ENCODE measurements around the gene MXD1.
"Not testable (repeated sequence)": the region's sequence is repeated elsewhere in the genome, so short reads cannot be mapped to it uniquely, and the experiment has no call there.

Gene MXD1, protein sequence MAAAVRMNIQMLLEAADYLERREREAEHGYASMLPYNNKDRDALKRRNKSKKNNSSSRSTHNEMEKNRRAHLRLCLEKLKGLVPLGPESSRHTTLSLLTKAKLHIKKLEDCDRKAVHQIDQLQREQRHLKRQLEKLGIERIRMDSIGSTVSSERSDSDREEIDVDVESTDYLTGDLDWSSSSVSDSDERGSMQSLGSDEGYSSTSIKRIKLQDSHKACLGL
- 16.9 to 37.1 (median 33.8) reads per million in 4 experiments for total RNA-seq

GRCh38 chr2:69914950-69915945, at the start of gene MXD1:
Gene MXD1, plus strand, starts transcription at chr2:69915109. Its CDS starts 222 bp downstream, at chr2:69915331.
- DNase-seq = no peak

DNA sequence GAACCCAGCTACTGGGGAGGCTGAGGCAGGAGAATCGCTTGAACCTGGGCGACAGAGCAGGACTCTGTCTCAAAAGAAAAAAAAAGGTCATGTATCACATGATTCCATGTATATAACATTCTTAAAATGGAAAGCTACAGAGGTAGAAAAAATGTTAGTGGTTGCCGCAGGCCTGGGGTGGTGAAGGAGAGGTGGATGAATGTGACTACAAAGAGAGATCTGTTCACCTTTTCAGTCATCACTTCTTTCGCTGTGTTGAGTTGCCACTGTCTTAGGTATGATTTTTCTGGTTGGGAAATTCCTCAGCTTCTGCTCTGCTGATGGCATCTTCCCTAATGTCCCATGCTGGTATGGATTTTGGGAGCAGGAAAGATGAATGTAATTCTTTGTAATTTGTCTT, 26.5 kb upstream of the MXD1 start:
- no peak for DNase-seq

DNA sequence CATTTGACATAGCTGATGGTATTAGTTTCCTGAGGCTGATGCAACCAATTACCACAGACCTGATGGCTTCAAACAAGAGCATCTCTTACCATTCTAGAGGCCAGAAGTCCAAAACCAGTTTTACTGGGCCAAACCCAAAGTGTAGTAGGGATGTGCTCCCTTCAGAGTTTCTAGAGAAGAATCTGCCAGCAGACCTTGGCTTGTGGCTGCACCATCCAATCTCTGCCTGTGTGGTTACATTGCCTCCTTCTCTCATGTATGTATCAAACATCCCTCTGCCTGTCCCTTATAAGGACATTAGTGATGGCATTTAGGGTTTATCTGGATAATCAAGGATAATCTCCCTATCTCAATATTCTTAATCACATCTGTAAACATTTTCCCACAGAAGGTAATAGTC, 25.6 kb upstream of the MXD1 start:
- DNase-seq = no peak

DNA sequence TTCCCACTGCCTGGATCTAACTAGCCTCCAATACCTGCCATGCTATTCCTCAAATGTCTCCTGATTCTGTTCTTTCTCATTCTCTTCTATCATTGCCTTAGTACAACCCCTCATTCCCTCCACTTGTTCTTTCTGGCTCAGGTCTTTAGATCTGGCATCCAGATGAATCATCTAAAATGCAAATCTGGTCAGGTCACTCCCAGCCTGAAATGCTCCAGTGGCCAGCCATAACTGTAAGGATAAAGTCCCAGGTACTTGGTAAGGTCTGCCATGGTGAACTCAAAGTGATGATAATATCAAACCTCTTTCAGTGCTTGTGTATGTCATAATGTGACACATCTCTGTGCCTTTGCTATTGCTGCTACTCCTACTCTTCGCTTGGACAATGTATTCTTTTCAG, 24.0 kb upstream of the MXD1 start:
- DNase-seq = no peak

- not testable (repeated sequence) for DNase-seq
Observed at GRCh38 chr2:69892838-69893424, 22.0 kb upstream of the MXD1 start.

GRCh38 chr2:69893684-69894551, 21.0 kb upstream of the MXD1 start, which contains the start of gene SNRNP27:
Gene SNRNP27, plus strand, starts transcription at chr2:69893956. Its CDS starts 29 bp downstream, at chr2:69893985.
- peak; percentile 66 for DNase-seq

- DNase-seq = not testable (repeated sequence)
Observed at GRCh38 chr2:69894737-69895136, 20.2 kb upstream of the MXD1 start.

GRCh38 chr2:69902213-69902922, 12.5 kb upstream of the MXD1 start:
- no peak for DNase-seq

GRCh38 chr2:69907216-69907615, 7.7 kb upstream of the MXD1 start:
- no peak for DNase-seq

DNA sequence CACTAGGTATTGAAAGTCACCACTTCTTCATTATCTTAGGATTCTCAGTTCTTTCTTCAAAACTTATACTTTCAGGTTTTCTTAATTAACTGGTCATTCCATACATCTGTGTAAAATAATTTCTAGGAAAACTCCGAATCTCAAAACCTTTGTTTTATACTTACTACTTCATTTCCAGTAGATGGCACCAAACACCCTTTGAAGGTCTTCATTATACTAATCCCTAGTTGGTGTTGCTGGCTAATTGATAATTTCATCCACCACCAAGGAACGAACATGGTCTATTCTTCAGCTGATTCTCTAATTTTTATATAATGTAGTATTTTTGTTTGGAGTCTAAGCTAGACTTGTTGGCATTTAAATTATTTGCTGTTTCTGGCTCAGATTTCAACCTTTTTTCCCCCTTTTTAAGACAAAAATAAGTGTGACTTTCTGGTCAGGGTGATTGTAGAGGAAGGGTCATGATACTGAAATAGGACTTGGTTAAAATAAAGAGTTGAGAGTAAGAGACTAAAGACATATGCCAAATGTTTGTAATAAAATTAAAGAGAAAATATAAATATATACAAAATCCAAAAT, 2.8 kb upstream of the MXD1 start:
- no peak for DNase-seq

DNA sequence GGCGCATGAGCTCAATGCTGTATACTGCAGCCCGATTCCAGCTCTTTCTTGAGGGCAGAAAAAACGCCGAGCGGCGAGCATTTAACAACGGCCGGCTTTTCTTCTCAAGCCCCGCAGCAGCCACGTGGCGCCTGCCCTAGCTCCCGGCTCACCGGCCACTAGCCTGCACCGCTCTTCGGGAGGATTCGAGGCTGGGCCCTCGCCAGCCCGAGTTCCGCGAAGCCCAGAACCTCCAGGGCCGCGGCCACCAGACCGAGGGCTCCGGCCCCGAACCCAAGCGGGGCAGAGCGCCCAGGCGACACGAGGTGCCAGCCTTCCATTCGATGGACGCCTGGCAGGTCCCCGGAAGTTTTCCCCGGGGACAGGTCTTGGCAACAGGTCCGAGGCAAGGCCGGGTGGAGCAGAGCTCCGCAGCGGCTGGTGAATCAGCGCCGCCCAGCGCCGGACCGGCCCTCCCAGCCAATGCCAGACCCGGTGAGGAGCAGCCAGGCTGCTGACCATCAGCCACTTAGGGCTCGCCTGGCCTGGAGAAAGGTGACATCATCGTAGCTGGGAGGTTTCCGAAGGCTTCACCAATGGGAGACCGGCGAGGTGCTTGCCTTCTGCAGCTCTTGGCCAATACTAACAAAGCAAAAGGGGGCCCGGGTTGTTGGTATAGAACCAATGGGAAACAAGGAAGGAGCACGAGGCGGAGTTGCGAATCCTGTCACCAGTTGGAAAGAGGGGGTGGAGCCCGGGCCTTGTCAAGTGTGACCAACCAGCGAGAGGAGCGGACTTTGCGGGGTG, 552 bp upstream of the MXD1 start:
- DNase-seq = peak; percentile 99

- no peak for DNase-seq
Observed at GRCh38 chr2:69916106-69916505, 1.2 kb downstream of the MXD1 start.

DNA sequence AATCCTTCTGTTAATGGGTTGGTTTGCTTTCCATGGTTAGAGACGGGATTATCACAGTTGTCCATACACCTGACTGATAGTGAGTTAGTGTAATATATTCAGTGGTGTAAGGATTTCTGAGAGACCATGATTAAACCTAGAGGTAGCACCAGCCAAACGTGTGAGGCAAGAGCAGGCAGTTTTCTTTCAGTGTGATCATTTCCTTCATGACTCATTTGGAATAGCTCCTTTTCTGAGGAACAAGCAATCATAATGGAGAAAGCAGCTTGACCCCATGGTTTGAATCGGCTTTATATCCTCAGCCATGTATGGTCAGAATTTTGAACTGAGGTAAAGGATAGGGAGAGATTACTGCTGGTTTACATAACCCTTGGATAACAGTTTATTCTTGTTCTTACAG, 2.9 kb downstream of the MXD1 start:
- no peak for DNase-seq

- DNase-seq = no peak
Observed at GRCh38 chr2:69918401-69918800, 3.5 kb downstream of the MXD1 start.

DNA sequence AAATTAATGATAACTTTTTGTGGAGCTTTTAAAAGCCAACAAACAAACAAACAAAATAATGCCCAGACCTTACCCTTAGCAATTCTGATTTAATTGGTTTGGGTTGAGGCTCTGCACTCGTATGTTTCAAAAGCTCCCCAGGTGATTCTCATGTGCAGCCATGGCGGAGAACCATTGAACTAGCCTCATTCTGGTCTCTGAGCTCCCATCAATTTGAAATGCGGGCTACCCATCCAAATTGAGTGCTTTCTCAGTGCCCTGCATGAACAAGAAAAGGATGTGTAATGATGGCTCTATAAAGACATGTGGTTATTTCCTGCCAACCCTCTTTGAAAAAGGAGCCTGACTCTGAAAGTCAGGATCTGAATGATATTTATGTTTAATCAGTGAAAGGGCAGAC, 8.2 kb downstream of the MXD1 start:
- DNase-seq = no peak

DNA sequence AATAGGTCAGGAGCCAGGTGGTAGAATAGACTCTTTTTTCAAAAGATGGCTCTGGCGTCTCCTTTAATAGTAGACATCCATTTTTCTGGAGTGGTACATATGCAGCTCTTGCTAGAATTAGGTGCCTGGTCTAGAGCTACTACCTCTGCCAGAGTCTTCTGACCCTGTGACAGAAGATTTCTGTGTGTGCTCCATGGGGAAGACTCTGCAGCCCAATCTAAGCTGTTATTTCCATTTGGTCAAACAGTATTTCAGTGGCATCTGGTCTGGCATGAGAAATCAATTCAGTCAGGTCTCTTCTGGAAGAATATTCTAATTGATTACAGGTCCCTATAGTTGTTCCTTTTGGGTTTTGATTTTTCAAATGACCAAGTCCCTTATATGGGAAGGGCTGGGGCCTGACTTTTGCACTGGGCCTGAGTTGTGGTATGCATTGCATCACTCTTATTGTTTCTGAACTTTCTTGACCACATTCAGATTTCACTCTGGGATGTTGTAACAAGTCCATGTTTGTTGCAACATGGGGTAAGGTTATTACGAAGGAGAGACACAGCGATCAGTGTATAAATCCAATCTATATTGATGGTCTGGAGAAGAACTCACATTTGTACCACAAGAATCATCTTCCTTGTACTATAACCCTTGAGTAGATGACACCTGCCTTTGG, 12.1 kb downstream of the MXD1 start:
- no peak for DNase-seq

DNA sequence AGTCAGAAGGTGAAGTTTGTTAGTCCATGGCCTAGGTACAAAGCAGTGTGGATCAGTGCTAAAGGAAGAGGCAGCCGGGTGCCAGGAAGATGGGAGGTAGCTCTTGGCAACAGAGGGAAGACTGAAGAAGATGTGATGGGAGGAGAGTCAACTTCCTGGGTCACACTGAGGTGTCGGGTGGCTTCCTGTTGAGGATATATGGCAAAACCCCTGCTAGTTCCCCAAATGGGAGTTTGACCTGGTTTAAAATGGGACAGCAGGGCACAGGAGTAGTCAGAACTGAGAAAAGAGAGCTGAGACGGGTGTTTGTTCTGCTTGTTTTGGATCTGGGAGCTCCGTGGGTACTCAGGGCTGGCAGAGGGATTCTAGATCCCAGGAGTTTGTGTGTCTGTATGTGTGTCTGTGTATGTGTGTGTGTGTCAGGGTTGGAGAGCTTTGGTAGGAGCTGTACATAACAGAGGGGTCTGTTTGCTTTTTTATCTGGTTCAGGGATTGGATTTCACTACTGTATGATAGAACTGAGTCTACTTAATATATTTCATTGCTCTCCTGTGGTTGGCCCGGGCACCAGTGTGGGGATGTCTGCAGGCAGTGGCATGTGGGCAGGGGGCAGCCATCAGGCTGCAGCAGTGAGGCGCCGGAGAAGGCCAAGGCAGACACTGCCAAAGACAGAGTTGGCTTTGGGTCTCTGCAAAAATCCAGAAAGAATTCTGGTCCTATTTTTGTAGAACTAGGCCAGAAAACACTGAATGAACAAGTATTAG, 17.1 kb downstream of the MXD1 start:
- DNase-seq = no peak

- DNase-seq = no peak
Observed at GRCh38 chr2:69932596-69932922, 17.6 kb downstream of the MXD1 start.

DNA sequence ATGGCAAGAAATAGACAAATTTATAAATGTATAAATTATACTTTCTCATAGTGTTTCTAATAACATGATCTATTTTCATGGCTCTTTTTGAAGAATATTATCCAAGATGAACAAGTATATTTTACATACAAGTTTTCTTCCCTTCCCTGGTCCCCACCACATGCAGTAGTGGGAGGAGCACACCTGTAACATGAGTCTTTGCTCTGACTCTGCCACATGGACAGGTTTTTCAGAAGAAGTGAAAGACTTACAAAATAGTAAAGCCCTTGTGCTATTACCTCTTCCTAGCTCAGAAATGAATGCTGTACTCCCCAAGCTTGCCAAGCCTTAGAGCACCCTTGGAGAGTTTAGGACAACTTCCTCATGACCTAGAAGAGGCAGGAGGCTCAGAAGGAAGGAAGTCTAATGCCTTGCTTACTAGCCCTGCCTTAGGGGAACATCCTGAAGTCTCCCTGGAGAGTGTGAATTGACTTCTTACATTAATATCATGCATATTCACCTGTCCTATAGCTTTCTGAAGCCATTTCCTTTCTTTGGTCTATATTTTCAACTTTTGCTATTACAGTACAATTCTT, 18.4 kb downstream of the MXD1 start:
- DNase-seq = no peak

Data from effector CD8-positive, alpha-beta T cell (primary cell).